ENCODE measurements around the gene MRPL44.
A peak's percentile ranks its signal among the peaks of the same experiment; 100 is the strongest.

The MRPL44 gene

DNA sequence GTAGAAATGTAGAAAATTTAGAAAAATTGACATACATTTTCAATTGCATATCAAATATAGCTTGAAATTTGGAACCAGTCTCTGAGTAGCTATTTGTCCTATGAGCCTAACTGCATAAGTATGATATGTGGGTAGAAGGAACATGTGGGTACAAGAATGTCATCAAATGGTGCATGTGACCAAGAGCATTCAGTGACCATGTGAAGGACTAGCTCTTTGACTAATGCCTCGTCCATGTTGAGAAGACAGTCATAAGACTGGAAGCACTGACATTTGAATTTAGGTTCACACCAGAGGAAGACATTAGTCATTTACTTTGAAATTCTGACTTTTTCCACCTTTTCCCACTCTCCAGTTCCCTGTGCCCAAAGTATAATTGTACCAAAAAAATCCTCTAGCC is 12.6 kb downstream of the MRPL44 start:
- DNase-seq (ENCODE audit: low read depth in 1 of 2, low spot score in 1 of 2), result no peak

DNA sequence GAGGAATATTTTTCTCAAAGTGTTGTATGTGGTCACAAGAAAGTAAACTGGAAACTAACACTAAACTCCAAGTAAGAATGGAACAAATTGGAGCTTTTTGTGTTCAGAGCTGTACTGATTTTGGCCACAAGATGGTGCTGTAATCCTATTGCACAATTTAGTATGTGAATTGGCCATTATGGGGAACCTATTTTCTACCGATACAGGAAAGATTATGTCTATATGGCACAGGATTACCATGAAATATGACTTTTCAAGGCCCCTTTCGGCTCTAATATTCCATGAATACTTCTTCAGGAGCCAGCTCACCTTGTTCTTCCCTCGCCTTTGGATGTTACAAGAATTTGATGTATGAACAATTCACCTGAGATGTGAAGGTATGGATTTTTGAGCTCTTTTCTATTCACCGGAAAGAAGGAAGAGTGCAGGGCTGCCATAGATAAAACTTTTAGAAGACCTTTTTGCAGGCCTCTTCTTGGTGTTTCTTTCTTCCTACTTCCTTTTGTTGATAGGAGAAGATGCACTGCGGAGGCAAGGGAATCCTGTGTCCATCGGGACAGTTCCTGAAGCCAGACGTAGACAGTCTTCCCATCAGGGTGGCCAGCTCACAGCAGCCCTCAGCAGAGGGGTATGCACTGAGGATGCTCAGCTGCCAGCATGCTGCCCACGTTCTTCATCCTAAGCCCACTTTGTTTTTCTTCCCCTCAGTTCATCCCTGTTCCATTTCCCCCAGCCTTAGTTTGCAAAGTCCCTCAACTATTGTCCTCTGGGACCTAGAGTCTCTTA is 13.3 kb downstream of the MRPL44 start:
- peak in 1 of 2 donors; percentile 64 for DNase-seq (ENCODE audit: low read depth in 1 of 2, low spot score in 1 of 2)

DNA sequence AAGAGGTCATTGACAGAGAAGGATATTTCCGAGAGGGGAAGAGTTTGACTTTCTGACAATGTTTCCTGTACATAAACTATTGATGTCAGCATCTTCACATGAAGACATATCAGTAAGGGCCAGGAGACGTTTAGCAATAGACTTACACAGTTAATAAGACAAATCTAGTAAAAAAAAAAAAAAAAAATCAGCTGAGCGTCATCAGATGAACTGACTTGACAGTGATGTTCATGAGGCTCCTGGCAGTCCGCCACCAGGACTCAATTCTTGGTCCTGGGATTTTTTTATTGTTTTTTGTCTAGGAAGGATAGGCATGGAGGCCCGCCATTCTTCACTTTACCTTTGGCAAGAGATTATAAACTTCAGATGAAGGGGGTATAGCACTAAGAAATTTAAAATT is 14.5 kb downstream of the MRPL44 start:
- DNase-seq (ENCODE audit: low read depth in 1 of 2, low spot score in 1 of 2), result no peak

DNA sequence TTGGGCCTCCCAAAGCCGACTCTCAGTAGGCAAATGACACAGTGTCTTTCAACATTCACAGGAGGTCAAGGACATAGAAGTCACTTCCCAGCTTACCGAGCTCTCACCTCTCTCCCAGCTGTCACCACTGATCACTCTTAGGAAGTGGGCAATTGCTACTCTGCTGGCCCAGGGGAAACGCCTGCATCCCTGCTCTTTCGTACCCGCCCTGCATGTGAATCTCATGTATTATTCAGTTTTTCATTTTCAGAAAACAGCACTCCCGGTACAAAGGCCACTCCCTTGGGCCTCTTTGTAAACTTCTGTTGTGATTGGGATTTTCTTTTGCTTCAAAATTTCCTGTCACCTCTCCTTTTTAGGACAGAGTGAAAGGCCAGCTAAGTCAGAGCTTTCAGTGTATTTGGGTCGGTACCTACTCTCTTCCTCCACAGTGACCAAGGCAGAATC is 15.4 kb downstream of the MRPL44 start:
- no peak for DNase-seq (ENCODE audit: low read depth in 1 of 2, low spot score in 1 of 2)

DNA sequence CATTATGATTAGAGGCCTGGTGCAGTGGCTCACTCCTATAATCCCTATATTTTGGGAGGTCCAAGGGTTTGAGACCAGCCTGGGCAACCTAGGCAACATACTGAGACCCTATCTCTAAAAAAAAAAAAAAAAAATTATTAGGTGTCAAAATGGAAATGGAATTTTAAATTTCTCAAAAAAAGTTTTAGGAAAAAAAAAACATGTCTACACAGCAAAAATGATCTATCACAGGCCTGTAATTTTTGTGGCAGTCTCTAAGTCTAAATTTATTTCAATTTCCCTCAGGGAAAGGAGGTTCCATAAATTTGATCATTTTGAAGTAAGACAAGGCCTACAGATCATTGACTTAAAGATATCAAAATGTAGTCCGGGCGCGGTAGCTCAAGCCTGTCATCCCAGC is 16.3 kb downstream of the MRPL44 start:
- no peak for DNase-seq (ENCODE audit: low read depth in 1 of 2, low spot score in 1 of 2)

DNA sequence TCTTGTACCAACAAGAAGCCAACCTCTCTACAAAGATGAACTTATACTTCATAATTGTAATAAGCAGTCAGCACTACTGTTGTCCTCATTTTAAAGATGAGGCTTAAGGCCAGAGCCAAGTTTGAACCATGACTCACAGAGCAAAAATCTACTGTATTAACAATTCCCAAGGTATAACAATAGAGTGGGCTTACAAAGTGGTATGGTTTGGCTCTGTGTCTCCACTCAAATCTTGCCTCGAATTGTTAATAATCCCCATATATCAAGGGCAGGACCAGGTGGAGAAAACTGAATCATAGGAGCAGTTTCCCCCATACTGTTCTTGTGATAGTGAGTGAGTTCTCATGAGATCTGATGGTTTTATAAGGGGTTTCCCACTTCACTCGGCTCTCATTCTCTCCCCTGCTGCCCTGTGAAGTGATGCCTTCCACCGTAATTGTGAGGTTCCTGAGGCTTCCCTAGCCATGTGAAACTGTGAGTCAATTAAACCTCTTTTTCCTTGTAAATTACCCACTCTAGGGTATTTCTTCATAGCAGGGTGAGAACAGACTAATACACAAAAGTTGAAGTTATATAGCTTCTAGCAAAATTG is 19.5 kb downstream of the MRPL44 start:
- DNase-seq (ENCODE audit: low read depth in 1 of 2, low spot score in 1 of 2), result no peak

DNA sequence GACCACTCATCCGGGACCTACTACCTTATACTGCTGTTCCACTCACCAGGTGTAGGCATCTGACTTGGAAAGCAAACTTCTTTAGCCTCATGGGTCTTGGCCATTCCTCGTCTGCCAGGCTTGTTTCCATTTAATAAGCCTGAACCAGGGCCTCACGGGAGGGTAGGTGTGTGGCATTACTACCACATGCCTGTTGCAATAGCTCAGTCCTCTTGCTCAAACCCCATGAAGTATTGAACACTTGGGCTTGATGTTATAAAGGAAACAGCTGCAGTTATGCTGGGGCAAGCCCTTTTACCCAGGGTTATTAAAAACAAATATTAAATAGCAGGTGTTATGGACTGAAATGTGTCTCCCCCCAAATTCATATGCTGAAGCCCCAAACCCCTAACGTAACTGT is 21.2 kb downstream of the MRPL44 start:
- DNase-seq (ENCODE audit: low read depth in 1 of 2, low spot score in 1 of 2), result no peak

DNA sequence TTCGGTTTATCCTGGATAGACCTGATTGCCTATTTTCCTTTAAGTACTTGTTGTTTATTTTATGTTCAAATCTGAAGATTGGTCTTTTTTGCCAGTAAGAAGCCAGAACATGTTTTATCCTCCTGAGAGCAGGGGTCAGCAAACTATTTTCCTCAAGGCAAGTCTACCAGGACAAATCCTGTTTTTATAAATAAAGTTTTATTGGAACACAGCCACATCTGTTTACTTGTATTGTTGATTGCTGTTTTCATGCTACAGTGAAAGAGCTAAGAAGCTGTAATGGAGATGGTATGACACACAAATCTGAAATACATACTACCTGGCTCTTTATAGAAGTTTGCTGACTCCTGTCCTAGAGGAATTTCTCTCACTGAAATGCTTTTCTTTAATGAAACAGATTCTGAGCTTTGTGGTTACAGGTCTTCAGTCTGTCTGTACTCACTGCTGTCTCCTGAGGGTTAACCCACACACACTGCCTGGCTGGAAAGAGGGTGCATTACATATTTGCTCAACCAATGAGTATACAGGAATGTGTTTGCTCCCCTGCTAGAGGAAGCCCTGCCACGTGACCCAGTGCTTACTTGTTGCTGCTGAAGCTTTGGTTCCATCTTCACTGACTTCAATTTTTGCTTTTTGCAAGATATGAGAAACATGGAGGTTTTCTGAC is 22.6 kb downstream of the MRPL44 start:
- DNase-seq (ENCODE audit: low read depth in 1 of 2, low spot score in 1 of 2), result no peak

DNA sequence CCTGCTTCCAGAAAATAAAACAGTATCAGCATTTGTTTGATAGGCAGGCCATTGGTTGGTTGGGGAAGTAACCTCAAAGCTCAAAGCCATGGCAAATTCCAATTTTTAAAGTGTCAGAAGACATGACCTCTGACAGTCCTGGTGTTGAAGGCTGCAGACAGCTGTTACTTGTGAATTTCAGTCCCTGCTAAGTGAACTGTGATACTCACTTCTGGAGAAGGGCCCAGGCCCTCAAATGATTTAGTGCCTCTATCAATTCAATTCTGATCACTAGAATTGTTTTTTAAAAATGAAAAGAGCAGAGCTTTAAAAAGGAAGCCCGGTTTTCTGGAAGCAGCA is 23.1 kb downstream of the MRPL44 start:
- DNase-seq (ENCODE audit: low read depth in 1 of 2, low spot score in 1 of 2), result no peak

- DNase-seq (ENCODE audit: low read depth in 1 of 2, low spot score in 1 of 2), result no peak
Measured at GRCh38 chr2:223980803-223981202, 23.5 kb downstream of the MRPL44 start.

DNA sequence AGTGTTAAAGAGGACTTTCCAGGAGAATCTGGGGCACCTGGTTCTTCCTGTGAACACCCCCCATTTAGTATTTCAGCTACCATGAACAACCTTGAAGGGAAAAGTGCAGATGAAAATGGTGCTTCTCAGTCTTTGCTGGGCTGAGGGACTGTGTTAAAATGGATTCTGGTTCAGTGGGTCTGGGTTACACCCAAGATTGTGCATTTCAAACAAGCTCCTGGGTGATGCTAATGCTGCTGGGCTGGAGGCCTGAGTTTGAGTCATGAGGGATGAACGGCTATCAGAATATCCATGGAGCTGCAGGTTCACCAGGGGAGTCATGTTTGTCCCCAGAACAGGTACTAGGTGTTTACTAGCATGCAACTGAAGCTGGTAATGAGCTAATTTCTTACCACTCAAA is 24.0 kb downstream of the MRPL44 start:
- no peak for DNase-seq (ENCODE audit: low read depth in 1 of 2, low spot score in 1 of 2)

GRCh38 chr2:223989206-223989855 is 32.1 kb downstream of the MRPL44 start:
- DNase-seq (ENCODE audit: low read depth in 1 of 2, low spot score in 1 of 2), result no peak

- DNase-seq (ENCODE audit: low read depth in 1 of 2, low spot score in 1 of 2), result no peak
Measured at GRCh38 chr2:223989856-223990232, 32.6 kb downstream of the MRPL44 start.

- no peak for DNase-seq (ENCODE audit: low read depth in 1 of 2, low spot score in 1 of 2)
Measured at GRCh38 chr2:223991611-223992010, 34.3 kb downstream of the MRPL44 start.

DNA sequence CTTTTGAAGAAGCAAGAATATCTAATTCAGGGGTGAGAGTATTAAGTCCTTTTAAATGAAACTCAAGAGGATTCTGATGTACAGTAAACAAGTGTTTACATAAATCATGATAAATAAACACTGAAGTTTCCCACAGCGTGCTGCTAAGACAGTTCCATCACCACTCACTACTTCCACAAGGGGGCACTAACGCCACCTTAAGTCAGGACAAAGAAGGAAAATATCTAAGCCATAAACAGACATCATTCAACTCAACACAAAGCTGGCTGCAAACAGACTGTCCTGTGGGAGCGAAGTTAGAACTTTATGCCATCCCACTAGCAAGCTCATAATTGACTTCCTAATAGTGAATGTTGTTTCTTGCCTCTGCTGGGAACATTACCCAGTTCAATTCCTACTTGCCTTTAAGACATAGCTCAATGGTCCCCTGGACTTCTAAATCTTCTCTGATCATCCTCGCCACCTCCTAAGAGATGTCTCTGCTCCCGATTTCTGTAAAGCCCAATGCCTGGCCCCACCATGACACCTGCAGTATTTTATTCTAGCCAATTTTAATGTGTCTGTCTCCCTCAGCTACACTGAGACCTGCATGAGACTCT is 36.5 kb downstream of the MRPL44 start:
- DNase-seq (ENCODE audit: low read depth in 1 of 2, low spot score in 1 of 2), result peak; percentile 19 to 51

GRCh38 chr2:223994562-223995162 is 37.4 kb downstream of the MRPL44 start:
- DNase-seq (ENCODE audit: low read depth in 1 of 2, low spot score in 1 of 2), result no peak

- DNase-seq (ENCODE audit: low read depth in 1 of 2, low spot score in 1 of 2), result no peak
Measured at GRCh38 chr2:223995569-223995968, 38.3 kb downstream of the MRPL44 start.

GRCh38 chr2:223996391-223996790 is 39.1 kb downstream of the MRPL44 start:
- DNase-seq (ENCODE audit: low read depth in 1 of 2, low spot score in 1 of 2), result no peak

- DNase-seq (ENCODE audit: low read depth in 1 of 2, low spot score in 1 of 2), result no peak
Measured at GRCh38 chr2:223997938-223998337, 40.7 kb downstream of the MRPL44 start.

DNA sequence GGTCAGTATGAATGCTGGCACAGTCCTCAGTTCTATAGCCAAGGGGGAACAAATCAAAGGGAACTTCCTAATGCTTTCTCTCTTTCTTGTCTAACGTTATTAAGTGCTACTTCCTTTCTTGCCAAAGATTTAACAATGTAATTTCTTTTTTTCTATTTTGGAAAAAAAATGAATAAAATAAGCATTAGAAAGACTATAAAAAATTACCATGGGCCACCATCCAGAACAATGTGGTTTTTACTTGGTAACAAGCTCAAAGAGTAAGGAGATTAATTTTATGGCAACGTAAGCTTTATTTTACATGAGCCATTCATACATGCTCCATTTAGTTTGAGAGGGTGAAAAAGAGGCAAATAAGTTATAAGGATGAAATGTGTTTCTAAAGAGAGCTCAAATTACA is 41.7 kb downstream of the MRPL44 start:
- DNase-seq (ENCODE audit: low read depth in 1 of 2, low spot score in 1 of 2), result no peak

DNA sequence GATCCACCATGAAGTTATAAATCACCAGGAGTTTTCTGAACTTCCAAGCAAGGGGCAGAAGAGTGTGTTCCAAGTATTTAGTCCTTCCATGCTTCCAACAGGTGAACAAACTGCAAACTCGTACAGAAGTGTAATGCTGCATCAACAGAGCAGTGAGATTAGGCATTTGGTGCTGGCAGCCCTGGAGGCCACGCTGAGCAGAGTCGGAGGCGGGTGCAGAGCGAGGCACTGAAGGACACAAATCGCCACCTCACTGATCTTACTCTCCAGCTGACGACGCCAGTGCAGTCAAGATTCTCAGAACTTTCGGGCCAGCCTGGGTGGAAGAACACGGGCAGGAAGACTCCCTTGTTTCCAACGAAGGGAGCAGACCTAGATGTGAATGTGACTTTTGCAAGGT is 42.6 kb downstream of the MRPL44 start:
- no peak for DNase-seq (ENCODE audit: low read depth in 1 of 2, low spot score in 1 of 2)
